Activated CD4-positive, alpha-beta T cell treated with anti-CD3 and anti-CD28 coated beads, Interleukin-2, amount 10 ng/mL, durations not matched to agents 7 days and 5 days (primary cell): ENCODE data around the gene CMTM8. TPM values are rescaled to one million over a fixed set of nuclear protein-coding genes. Genes with fewer than 3 reads are reported as not detected.

Experiments used
- CTCF ChIA-PET: fragments of 350-600 bp; sonication (Branson Sonifier 250); formaldehyde crosslinking; loops from one replicate; lab custom pipeline; 2021; ENCODE audit warnings: antibody characterized with exemption; lab: Charles Lee
- POLR2A ChIA-PET: fragments of 350-600 bp; sonication (Branson Sonifier 250); formaldehyde crosslinking; loops from one replicate; lab custom pipeline; 2021; ENCODE audit warnings: antibody characterized with exemption; lab: Charles Lee
- DNase-seq: peaks from one replicate; pipeline ENCODE4 v3.0.0-alpha.2; 2020
- H3K27ac Mint-ChIP-seq: one replicate; pipeline ENCODE4 v1.8.0; 2021; ENCODE audit warnings: mild to moderate bottlenecking, moderate library complexity, mixed read lengths
- H3K27me3 Mint-ChIP-seq: one replicate; pipeline ENCODE4 v1.8.0; 2021; ENCODE audit warnings: mixed read lengths
- H3K36me3 Mint-ChIP-seq: one replicate; pipeline ENCODE4 v1.8.0; 2021; ENCODE audit warnings: low read depth, mixed read lengths
- H3K4me1 Mint-ChIP-seq: one replicate; pipeline ENCODE4 v1.8.0; 2021; ENCODE audit warnings: mixed read lengths
- H3K4me3 Mint-ChIP-seq: one replicate; pipeline ENCODE4 v1.8.0; 2021; ENCODE audit warnings: mild to moderate bottlenecking, moderate library complexity, mixed read lengths
- H3K9me3 Mint-ChIP-seq: one replicate; pipeline ENCODE4 v1.8.0; 2021; ENCODE audit warnings: mixed read lengths
- total RNA-seq, 2 experiments: library from RNA; stranded (reverse); gene quantifications; one replicate each; pipeline ENCODE4 v1.2.3, GENCODE V29; 2021

CMTM8 gene
- total RNA-seq, 2 experiments from 2014 or later, result 5.9 to 6.5 TPM

- Mint-ChIP-seq H3K36me3 (peaks cover 11% of the 10 kb centered on the region), H3K4me1 (peaks cover 17% of the 10 kb centered on the region), H3K27ac (no peak overlapping the region), H3K4me3 (no peak overlapping the region), H3K9me3 (peaks cover 8% of the 10 kb centered on the region), H3K27me3 (no peaks in the 10 kb centered on the region)
- CTCF ChIA-PET, result interaction anchor here (0.6 to 2.2 kb wide), 5 partner anchors 12 to 1725 kb away, joined by 3 to 10 read pairs (median 3); no protein-coding TSS in a partner anchor
- POLR2A ChIA-PET, result no interaction called here
- no peak for DNase-seq
Observed at GRCh38 chr3:32257641-32258438, 19.4 kb downstream of the CMTM8 start.

- peaks cover 17% of the 10 kb centered on the region for H3K4me1 Mint-ChIP-seq
- no peak overlapping the region for H3K4me3 Mint-ChIP-seq
- peaks cover 7% of the 10 kb centered on the region for H3K9me3 Mint-ChIP-seq
- peak overlapping the region; percentile 80 for H3K27ac Mint-ChIP-seq
- ChIA-PET POLR2A (no interaction called here), CTCF (interaction anchor here (1.0 kb wide), 1 partner anchor 10 kb away, joined by 3 read pairs; no protein-coding TSS in a partner anchor)
- peaks cover 10% of the 10 kb centered on the region for H3K36me3 Mint-ChIP-seq
- DNase-seq, result no peak
- H3K27me3 Mint-ChIP-seq, result no peaks in the 10 kb centered on the region
Observed at GRCh38 chr3:32258869-32259268, 20.4 kb downstream of the CMTM8 start.

GRCh38 chr3:32261545-32261944 lies 23.1 kb downstream of the CMTM8 start:
- ChIA-PET CTCF (no interaction called here), POLR2A (no interaction called here)
- Mint-ChIP-seq H3K36me3 (peaks cover 2% of the 10 kb centered on the region), H3K9me3 (no peaks in the 10 kb centered on the region), H3K4me1 (peaks cover 17% of the 10 kb centered on the region), H3K27ac (no peak overlapping the region), H3K27me3 (no peaks in the 10 kb centered on the region), H3K4me3 (no peak overlapping the region)
- no peak for DNase-seq

DNA sequence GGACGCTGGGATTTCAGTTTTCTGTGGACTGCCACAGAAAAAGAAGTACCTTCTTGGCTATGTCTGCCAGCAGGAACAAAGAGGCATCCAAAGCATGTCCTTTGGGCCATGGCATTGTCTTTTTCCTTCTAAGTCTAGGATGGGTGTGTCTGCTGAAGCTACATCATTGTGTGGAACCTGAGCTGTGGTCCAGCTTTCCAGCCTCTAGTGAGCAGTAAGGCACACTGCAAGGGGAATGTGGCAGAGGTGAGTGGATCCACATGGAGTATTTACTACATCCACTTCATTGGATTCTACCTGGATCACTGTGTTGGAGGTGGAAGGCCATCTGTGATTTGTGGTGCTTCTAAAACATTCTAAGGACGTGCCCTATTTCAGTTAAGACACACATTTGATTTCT lies 23.7 kb downstream of the CMTM8 start:
- POLR2A ChIA-PET, result no interaction called here
- CTCF ChIA-PET, result interaction anchor here (0.7 to 1.5 kb wide), 2 partner anchors 16 to 22 kb away, joined by 3 read pairs; no protein-coding TSS in a partner anchor
- Mint-ChIP-seq H3K27ac (no peak overlapping the region), H3K36me3 (peaks cover 2% of the 10 kb centered on the region), H3K27me3 (no peaks in the 10 kb centered on the region), H3K9me3 (no peaks in the 10 kb centered on the region), H3K4me1 (peaks cover 15% of the 10 kb centered on the region), H3K4me3 (no peak overlapping the region)
- DNase-seq, result no peak

GRCh38 chr3:32274306-32274705 lies 35.8 kb downstream of the CMTM8 start:
- peaks cover 2% of the 10 kb centered on the region for H3K36me3 Mint-ChIP-seq
- ChIA-PET CTCF (interaction anchor here (0.7 kb wide), 1 partner anchor 14 kb away, joined by 3 read pairs; no protein-coding TSS in a partner anchor), POLR2A (no interaction called here)
- no peak overlapping the region for H3K27ac Mint-ChIP-seq
- H3K9me3 Mint-ChIP-seq, result no peaks in the 10 kb centered on the region
- no peak for DNase-seq
- H3K27me3 Mint-ChIP-seq, result no peaks in the 10 kb centered on the region
- no peak overlapping the region for H3K4me3 Mint-ChIP-seq
- H3K4me1 Mint-ChIP-seq, result peaks cover 2% of the 10 kb centered on the region

DNA sequence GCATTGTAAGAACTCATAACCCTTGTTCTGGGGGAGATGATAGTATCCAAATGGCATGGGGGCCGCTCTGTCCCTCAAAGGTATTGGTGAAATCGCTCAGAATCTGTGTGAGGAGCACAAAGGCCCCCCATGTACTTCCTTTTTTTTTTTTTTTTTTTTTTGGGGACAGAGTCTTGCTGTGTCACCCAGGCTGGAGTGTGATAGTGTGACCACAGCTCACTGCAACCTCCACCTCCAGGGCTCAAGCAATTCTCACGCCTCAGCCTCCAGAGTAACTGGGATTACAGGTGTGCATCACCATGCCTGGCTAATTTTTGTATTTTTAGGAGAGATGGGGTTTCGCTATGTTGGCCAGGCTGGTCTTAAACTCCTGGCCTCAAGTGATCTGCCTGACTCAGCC lies 37.0 kb downstream of the CMTM8 start:
- Mint-ChIP-seq H3K4me1 (peaks cover 2% of the 10 kb centered on the region), H3K27me3 (no peaks in the 10 kb centered on the region), H3K36me3 (peaks cover 2% of the 10 kb centered on the region), H3K4me3 (no peak overlapping the region), H3K27ac (no peak overlapping the region), H3K9me3 (no peaks in the 10 kb centered on the region)
- ChIA-PET CTCF (interaction anchor here (1.7 kb wide), 1 partner anchor 13 kb away, joined by 8 read pairs; no protein-coding TSS in a partner anchor), POLR2A (no interaction called here)
- no peak for DNase-seq

- ChIA-PET POLR2A (no interaction called here), CTCF (interaction anchor here (0.7 to 1.7 kb wide), 5 partner anchors 12 to 1764 kb away, joined by 3 to 8 read pairs (median 3); no protein-coding TSS in a partner anchor)
- H3K9me3 Mint-ChIP-seq, result no peaks in the 10 kb centered on the region
- no peaks in the 10 kb centered on the region for H3K27me3 Mint-ChIP-seq
- H3K4me3 Mint-ChIP-seq, result no peak overlapping the region
- H3K4me1 Mint-ChIP-seq, result peaks cover 2% of the 10 kb centered on the region
- H3K27ac Mint-ChIP-seq, result no peak overlapping the region
- H3K36me3 Mint-ChIP-seq, result peaks cover 2% of the 10 kb centered on the region
- DNase-seq, result no peak
Observed at GRCh38 chr3:32276279-32276841, 37.9 kb downstream of the CMTM8 start.

DNA sequence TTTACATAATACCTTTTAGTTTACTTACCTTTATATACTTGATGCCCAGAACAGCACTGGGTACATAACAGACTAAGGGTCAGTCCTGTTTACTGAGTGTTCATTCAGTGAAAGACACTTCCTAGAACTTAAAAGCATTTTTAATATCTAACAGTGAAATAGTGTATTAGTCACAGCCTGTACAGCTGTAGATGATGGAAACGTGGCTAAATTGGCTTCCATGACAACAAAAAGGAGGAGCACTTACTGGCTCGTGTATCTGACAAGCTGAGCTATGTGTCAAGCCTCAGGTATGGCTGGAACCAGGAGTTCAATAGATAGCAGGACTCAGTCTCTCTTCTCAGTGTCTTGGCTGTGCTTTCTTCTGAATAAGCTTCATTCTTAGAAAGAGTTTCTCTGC lies 40.2 kb downstream of the CMTM8 start:
- no peak overlapping the region for H3K27ac Mint-ChIP-seq
- peaks cover 2% of the 10 kb centered on the region for H3K4me1 Mint-ChIP-seq
- ChIA-PET CTCF (interaction anchor here (0.6 to 2.1 kb wide), 7 partner anchors 8 to 608 kb away, joined by 3 to 5 read pairs (median 3); no protein-coding TSS in a partner anchor), POLR2A (no interaction called here)
- no peaks in the 10 kb centered on the region for H3K36me3 Mint-ChIP-seq
- no peaks in the 10 kb centered on the region for H3K27me3 Mint-ChIP-seq
- no peaks in the 10 kb centered on the region for H3K9me3 Mint-ChIP-seq
- no peak for DNase-seq
- H3K4me3 Mint-ChIP-seq, result no peak overlapping the region

DNA sequence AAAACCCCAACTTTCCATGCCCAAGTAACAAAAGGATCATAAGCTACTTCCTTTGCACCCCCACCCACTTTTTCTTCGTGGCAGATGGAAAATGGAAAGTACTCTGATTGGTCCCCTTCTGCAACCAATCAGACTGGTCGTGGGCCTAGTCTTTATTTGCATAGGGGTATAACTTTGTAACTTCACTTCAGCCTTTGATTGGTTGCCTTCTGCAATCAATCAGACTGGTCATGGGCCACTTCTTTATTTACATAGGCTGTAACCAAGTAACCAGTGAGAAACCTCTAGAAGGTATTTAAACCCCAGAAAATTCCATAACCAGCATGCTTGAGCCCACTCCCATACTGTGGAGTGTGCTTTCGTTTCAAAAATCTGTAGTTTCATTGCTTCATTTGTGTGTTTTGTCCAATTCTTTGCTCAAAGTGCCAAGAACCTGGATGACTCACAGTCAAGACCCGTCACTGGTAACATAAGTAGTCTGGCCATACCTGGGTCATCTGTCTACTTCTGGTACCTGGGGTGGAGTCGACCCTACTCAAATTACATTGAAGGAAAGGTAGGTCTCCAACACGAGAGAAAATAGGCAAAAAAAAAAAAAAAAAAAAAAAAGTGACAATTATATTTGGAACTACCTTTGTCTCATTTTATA lies 41.9 kb downstream of the CMTM8 start:
- POLR2A ChIA-PET, result no interaction called here
- Mint-ChIP-seq H3K4me3 (no peak overlapping the region), H3K9me3 (no peaks in the 10 kb centered on the region), H3K27ac (no peak overlapping the region), H3K27me3 (no peaks in the 10 kb centered on the region), H3K4me1 (peaks cover 9% of the 10 kb centered on the region), H3K36me3 (no peaks in the 10 kb centered on the region)
- no peak for DNase-seq
- CTCF ChIA-PET, result interaction anchor here (0.7 to 0.9 kb wide), 2 partner anchors 9 to 37 kb away, joined by 3 to 4 read pairs; no protein-coding TSS in a partner anchor

DNA sequence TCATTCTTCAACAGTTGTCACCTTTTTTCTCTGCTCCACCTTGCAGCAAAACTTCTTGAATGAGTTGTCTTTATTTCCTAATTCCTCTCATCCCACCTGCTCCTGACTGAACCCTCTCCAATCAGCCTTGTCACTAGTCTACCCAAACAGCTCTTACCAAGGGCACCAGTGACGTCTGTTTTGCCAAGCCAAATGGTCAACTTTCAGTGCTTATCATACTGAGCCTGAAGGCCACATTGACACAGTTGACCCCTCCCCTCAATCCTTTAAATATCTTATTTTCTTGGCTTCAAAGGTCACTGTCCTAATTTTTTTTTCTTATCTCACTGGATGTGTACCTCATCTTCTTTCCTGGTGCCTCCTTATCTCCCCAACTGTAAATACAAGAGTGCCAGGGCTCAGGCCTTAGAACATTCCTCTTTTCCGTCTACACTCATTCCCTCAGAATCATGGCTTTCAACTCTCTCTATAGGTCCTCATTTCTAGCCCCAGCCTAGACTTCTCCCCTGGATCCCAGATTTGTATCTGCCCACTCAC lies 43.2 kb downstream of the CMTM8 start:
- Mint-ChIP-seq H3K4me3 (no peak overlapping the region), H3K9me3 (no peaks in the 10 kb centered on the region), H3K36me3 (no peaks in the 10 kb centered on the region), H3K27me3 (no peaks in the 10 kb centered on the region), H3K27ac (no peak overlapping the region), H3K4me1 (peaks cover 18% of the 10 kb centered on the region)
- no peak for DNase-seq
- POLR2A ChIA-PET, result interaction anchor here (0.6 kb wide), 1 partner anchor 38 kb away, joined by 4 read pairs; no protein-coding TSS in a partner anchor
- CTCF ChIA-PET, result interaction anchor here (0.9 kb wide), 1 partner anchor 38 kb away, joined by 4 read pairs; no protein-coding TSS in a partner anchor

DNA sequence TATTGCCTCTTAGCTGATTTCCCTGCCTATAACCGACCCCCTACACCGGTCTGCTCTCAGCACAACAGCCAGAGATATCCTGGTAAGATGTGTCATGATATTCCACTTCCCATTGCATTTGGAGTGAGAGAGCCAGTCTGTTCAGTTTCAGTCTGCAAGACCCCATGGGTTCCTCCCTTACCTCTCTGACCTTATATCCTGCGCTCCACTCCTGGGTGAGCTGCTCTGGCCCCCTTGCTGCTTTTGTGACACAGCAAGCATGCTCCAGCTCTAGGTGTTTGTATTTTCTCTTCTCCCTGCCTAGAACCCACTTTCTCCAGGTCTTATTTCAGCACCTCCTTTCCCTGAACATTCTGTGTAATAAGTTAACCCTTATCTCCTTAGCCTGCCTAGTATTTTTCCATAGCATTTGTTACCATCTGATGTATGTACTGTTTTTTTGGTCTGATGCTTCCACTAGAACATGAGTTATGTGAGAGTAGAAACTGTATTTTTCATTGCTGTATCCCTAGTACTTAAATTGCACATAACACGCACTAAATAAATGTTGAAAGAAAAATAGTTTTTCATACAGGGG lies 44.2 kb downstream of the CMTM8 start:
- H3K9me3 Mint-ChIP-seq, result no peaks in the 10 kb centered on the region
- H3K36me3 Mint-ChIP-seq, result no peaks in the 10 kb centered on the region
- no peak overlapping the region for H3K27ac Mint-ChIP-seq
- DNase-seq, result no peak
- H3K4me3 Mint-ChIP-seq, result no peak overlapping the region
- CTCF ChIA-PET, result interaction anchor here (1.7 kb wide), 1 partner anchor 13 kb away, joined by 5 read pairs; no protein-coding TSS in a partner anchor
- POLR2A ChIA-PET, result no interaction called here
- H3K4me1 Mint-ChIP-seq, result peaks cover 24% of the 10 kb centered on the region
- no peaks in the 10 kb centered on the region for H3K27me3 Mint-ChIP-seq

GRCh38 chr3:32283304-32283703 lies 44.8 kb downstream of the CMTM8 start:
- ChIA-PET POLR2A (no interaction called here), CTCF (interaction anchor here (1.7 kb wide), 1 partner anchor 12 kb away, joined by 5 read pairs; no protein-coding TSS in a partner anchor)
- DNase-seq, result no peak
- H3K9me3 Mint-ChIP-seq, result no peaks in the 10 kb centered on the region
- H3K36me3 Mint-ChIP-seq, result no peaks in the 10 kb centered on the region
- H3K4me1 Mint-ChIP-seq, result peaks cover 27% of the 10 kb centered on the region
- no peaks in the 10 kb centered on the region for H3K27me3 Mint-ChIP-seq
- no peak overlapping the region for H3K4me3 Mint-ChIP-seq
- H3K27ac Mint-ChIP-seq, result no peak overlapping the region
